Measurements from ENCODE around the gene SLC35E1.

DNA sequence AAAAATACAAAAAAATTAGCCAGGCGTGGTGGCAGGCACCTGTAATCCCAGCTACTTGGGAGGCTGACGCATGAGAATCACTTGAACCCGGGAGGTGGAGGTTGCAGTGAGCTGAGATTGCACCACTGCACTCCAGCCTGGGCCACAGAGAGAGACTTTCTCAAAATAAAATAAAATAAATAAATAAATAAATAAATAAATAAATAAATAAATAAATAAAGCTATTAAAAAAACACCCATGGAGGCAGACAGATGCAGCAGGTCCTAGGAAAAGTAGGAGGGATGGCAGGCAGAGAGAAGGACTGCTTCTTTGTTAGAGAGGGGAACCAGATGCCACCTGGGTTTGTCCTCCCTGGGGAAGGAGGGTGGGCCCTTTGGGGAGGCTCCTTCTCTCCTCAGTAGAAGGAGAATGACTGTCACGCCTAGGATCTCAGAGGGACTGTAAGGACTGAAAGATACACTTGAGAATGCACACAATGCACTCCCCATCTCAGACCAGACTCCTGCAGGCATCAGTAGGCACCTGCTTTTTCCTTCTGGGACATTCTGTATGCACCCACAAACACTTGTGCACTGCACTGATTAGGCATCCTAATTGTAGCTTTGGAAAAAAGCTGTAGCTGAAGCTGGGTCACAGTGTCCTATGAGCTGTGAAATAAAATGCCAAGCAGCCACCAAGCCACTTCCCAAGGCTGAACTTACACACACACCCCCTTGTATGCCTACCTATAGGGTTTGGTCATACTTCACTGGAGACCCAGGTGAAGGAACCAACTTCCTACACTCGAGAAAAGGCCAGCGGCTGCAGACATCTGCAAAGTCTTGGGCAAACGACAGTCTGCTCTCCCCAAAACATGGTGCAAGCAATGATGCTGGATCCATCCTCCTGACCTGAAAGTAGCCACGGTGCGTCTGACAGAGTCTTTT is 18.9 kb upstream of the SLC35E1 start:
- TF ChIP-seq, protein P1, sequence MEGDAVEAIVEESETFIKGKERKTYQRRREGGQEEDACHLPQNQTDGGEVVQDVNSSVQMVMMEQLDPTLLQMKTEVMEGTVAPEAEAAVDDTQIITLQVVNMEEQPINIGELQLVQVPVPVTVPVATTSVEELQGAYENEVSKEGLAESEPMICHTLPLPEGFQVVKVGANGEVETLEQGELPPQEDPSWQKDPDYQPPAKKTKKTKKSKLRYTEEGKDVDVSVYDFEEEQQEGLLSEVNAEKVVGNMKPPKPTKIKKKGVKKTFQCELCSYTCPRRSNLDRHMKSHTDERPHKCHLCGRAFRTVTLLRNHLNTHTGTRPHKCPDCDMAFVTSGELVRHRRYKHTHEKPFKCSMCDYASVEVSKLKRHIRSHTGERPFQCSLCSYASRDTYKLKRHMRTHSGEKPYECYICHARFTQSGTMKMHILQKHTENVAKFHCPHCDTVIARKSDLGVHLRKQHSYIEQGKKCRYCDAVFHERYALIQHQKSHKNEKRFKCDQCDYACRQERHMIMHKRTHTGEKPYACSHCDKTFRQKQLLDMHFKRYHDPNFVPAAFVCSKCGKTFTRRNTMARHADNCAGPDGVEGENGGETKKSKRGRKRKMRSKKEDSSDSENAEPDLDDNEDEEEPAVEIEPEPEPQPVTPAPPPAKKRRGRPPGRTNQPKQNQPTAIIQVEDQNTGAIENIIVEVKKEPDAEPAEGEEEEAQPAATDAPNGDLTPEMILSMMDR (conservative IDR thresholded peaks at IDR 0.05; ENCODE audit: low read depth in 2 of 2): no peak
- TF ChIP-seq EZH2 (IDR thresholded peaks at IDR 0.05; ENCODE audit: low read depth, unreplicated experiment) (no peak), POLR2AphosphoS5 (IDR thresholded peaks at IDR 0.05; ENCODE audit: low read depth) (no peak), JUNB (IDR thresholded peaks at IDR 0.05; ENCODE audit: unreplicated experiment) (no peak)
- TF ChIP-seq, protein P2, sequence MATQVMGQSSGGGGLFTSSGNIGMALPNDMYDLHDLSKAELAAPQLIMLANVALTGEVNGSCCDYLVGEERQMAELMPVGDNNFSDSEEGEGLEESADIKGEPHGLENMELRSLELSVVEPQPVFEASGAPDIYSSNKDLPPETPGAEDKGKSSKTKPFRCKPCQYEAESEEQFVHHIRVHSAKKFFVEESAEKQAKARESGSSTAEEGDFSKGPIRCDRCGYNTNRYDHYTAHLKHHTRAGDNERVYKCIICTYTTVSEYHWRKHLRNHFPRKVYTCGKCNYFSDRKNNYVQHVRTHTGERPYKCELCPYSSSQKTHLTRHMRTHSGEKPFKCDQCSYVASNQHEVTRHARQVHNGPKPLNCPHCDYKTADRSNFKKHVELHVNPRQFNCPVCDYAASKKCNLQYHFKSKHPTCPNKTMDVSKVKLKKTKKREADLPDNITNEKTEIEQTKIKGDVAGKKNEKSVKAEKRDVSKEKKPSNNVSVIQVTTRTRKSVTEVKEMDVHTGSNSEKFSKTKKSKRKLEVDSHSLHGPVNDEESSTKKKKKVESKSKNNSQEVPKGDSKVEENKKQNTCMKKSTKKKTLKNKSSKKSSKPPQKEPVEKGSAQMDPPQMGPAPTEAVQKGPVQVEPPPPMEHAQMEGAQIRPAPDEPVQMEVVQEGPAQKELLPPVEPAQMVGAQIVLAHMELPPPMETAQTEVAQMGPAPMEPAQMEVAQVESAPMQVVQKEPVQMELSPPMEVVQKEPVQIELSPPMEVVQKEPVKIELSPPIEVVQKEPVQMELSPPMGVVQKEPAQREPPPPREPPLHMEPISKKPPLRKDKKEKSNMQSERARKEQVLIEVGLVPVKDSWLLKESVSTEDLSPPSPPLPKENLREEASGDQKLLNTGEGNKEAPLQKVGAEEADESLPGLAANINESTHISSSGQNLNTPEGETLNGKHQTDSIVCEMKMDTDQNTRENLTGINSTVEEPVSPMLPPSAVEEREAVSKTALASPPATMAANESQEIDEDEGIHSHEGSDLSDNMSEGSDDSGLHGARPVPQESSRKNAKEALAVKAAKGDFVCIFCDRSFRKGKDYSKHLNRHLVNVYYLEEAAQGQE (IDR thresholded peaks at IDR 0.05; ENCODE audit: unreplicated experiment): no peak
- TF ChIP-seq, protein P3, sequence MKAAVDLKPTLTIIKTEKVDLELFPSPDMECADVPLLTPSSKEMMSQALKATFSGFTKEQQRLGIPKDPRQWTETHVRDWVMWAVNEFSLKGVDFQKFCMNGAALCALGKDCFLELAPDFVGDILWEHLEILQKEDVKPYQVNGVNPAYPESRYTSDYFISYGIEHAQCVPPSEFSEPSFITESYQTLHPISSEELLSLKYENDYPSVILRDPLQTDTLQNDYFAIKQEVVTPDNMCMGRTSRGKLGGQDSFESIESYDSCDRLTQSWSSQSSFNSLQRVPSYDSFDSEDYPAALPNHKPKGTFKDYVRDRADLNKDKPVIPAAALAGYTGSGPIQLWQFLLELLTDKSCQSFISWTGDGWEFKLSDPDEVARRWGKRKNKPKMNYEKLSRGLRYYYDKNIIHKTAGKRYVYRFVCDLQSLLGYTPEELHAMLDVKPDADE (IDR thresholded peaks at IDR 0.05): no peak
